NCI-H1436 (cell line): ENCODE measurements around the gene OR5W2.
A peak's percentile ranks its signal among the peaks of the same experiment; 100 is the strongest.
"Not testable (repeated sequence)": the region's sequence is repeated elsewhere in the genome, so short reads cannot be mapped to it uniquely, and the experiment has no call there.

Experiments used
- DNase-seq: peaks from one replicate; lab custom pipeline; 2025; lab: John Stamatoyannopoulos, UW

OR5W2 gene

DNA sequence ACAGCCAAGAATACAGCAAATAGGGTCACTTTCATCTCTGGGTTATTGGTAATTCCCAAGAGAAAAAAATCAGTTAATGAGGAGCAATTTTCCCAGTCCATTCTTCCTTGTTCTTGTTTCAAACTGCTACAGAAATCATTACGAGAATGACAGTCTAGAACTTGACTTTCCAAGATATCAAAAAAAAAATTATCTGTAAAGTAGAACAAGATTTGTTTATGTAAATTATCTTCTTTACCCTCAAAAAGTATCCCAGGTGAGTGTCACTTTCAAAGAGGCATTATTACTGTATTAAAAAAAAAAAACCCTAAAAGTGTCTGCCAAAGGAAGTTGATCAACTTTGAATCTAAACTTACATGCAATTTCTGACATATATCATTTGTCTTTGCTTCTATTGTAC lies at the start of gene OR5W2:
TSS of gene OR5W2 (minus strand) at position 101 of the 400 bp plus-strand sequence. CDS start at position 101, 0 bp downstream.
- DNase-seq = no peak

DNA sequence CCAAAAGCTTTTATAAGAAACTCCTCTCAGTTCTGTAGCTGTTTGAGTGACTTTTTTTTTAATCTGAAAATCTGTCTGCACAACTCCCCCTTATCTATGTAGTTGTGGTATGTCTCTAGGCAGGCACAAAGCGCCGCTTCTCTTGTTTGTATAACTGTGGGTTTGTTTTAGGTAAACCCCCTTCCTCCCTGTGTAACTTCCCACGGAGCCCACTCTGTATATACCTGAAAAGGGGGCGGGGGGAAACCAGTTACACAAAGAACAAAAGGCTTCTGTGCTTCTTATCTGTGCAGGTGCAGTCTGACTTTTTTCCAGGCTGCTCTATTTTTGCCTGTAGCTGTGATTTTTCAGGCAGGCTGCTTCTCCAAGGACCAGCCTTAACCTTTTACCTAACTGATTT lies 42.1 kb upstream of the OR5W2 start:
- no peak for DNase-seq

DNA sequence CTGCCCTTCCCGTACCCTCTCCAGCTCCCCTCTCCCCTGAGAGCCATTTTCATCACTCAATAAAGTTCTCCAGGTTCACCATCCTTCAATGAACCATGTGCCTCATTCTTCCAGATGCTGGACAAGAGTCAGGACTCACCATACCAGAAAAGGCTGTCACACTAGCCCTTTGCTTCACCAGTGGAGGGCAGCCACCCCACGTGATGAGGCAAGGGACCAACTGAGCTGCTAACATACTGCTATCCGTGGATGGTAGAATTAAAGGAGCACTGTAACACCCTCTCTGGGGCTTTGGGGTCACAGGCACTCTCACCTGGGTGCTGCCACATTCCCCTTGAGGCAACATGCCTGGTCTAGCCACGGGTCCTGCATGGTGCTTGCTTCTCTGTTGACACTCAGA lies 34.9 kb upstream of the OR5W2 start:
- no peak for DNase-seq

- DNase-seq = peak; percentile 2
Measured at GRCh38 chr11:55942785-55943392, 28.5 kb upstream of the OR5W2 start.

DNA sequence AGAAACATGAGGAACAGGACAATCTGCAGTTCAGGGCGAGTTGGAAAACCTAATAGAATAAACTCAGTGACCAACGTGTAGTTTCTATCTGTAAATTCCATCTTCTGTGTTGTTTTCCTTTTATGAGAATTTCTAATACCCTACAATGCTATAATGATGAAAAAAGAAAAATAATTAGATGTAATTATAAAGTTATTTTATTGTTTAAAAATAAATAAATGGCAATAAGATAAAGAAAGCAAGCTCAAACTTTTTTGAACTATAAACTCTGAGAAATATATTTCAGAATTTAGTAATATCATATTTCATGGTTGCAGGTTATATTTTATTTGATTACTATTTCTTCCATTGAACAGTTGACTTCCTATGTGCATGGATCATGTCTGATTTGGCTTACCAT lies 21.9 kb upstream of the OR5W2 start, which contains the start of gene OR5I1:
TSS of gene OR5I1 (minus strand) at position 101 of the 400 bp plus-strand sequence. CDS start at position 101, 0 bp downstream.
- DNase-seq = no peak

DNA sequence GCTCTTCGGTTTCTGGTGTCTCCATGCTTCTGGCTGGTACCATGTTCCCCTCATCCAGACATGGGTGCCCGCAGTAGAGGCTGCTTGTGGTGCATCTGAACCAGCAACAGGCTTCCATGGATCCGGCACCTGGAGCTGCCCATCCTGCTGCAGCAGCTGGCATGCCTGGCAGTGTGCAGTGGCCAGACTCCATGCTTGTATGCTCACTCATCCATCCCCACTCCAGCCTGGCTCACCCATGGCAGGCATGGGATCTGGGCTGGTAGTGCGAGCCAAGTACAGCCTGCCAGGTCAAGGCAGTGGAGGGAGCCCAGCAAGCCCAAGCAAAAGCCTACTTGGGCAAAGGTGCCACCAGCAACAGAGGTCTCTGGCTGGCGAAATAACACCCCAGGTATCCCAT lies 6.2 kb upstream of the OR5W2 start:
- no peak for DNase-seq

GRCh38 chr11:55902308-55902707 lies 12.1 kb downstream of the OR5W2 start:
- no peak for DNase-seq

DNA sequence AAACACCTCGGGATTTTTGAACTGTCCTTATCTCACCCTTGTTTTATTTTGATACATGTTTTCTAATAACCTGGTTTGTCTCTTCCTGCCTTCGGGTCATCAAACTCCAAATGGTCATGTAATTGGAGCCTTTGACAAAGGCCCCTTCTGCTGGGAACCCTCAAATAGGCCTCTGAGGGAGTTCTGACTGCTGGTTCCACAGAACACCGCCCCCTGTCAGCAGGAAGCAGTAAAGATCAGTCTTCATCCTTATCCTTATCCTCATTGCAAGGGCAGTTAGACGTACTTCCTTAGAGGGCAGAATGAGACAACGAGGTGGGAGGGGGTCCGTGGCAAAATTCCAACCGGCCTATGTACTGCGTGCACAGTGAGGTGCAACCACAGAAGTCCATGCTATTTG lies 19.2 kb downstream of the OR5W2 start:
- DNase-seq = no peak

DNA sequence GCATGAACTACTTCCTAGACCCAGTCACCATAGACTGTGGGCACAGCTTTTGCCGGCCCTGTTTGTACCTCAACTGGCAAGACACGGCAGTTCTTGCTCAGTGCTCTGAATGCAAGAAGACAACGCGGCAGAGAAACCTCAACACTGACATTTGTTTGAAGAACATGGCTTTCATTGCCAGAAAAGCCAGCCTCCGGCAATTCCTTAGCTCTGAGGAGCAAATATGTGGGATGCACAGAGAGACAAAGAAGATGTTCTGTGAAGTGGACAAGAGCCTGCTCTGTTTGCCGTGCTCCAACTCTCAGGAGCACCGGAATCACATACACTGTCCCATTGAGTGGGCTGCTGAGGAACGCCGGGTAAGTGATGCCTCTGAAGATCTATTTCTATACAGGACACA lies 28.9 kb downstream of the OR5W2 start:
- DNase-seq = not testable (repeated sequence)

DNA sequence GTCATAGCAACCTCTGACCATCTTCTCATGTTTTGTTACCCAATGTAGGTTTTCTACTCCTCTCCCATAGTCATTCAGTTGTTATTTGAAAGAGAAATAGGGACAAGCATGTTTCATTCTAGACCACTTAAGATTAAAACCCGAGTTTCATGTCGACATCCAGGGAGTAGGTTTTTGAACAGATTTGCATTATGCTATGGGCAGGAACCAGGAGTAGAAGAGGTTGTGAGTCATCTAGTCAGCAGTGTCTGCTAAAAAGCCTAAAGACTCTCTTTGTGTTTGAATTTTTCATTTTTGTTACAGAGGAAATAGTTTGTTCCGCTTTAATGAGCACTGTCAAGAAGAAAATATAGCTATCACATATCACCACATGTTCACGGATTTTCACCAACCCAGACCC lies 29.4 kb downstream of the OR5W2 start:
- not testable (repeated sequence) for DNase-seq

GRCh38 chr11:55882997-55883396 lies 31.4 kb downstream of the OR5W2 start, which contains the start of gene TRIM51:
Gene TRIM51, plus strand, starts transcription at chr11:55883297. Its CDS starts 2,132 bp downstream, at chr11:55885429.
- DNase-seq = not testable (repeated sequence)

- DNase-seq = not testable (repeated sequence)
Measured at GRCh38 chr11:55873146-55873545, 41.2 kb downstream of the OR5W2 start.

DNA sequence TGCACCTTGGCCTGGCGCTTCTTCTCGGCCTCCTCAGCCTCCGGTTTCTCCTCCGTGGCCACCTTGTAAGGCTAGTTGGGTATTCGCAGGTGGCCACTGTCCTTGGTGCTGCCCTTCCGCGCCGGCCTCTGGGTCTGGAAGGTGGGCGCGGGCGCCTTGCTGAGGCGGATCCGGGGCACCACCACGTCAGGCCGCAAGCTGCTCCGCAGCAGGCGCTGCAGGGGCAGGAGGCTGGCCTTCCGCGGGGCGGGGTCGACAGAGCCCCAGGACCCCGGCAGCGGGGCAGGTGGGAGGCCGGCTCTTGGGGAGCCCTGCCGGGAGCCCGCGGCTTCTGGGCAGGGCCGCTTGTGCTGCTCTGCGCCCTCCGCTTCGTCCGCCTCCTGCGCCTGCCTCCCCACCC lies 41.7 kb downstream of the OR5W2 start:
- DNase-seq = not testable (repeated sequence)

DNA sequence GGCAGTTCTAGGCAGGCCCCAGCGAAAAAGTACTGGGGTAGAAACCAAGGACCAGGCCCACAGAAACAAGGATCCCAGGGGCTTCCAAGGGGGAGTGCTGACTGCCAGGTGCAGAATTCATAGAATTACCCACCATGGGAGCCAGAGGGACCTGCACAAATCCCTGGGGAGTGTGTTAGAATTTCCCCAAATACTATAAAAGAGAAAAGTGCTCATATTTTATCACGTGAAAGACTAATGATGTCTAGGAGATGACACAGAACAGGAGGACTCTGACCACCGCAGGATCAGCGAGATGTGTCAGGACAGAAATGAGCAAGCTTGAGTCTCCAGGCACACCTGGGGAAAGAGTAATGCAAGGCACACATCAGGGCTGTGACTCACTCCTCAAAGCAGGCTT lies 47.0 kb downstream of the OR5W2 start:
- not testable (repeated sequence) for DNase-seq
